ENCODE measurements around the gene KRTAP4-7. TPM values are rescaled to one million over a fixed set of nuclear protein-coding genes. Genes with fewer than 3 reads are reported as not detected.
"Not testable (repeated sequence)": the region's sequence is repeated elsewhere in the genome, so short reads cannot be mapped to it uniquely, and the experiment has no call there.

Gene KRTAP4-7
- total RNA-seq, 1 donor from 2014 or later = not detected

- not testable (repeated sequence) for DNase-seq (ENCODE audit: low read depth)
Observed at GRCh38 chr17:41108728-41109386, 24.9 kb downstream of the KRTAP4-7 start.

GRCh38 chr17:41111151-41111885 is 27.4 kb downstream of the KRTAP4-7 start:
- no peak for DNase-seq (ENCODE audit: low read depth)

- no peak for DNase-seq (ENCODE audit: low read depth)
Observed at GRCh38 chr17:41116297-41116696, 32.3 kb downstream of the KRTAP4-7 start.

GRCh38 chr17:41117846-41118386 is 34.0 kb downstream of the KRTAP4-7 start, which contains the start of gene KRTAP4-11:
KRTAP4-11 (minus strand) TSS chr17:41118373; CDS start chr17:41118315, 58 bp downstream.
- not testable (repeated sequence) for DNase-seq (ENCODE audit: low read depth)

GRCh38 chr17:41118721-41119120 is 34.8 kb downstream of the KRTAP4-7 start:
- no peak for DNase-seq (ENCODE audit: low read depth)

GRCh38 chr17:41119696-41120690 is 36.0 kb downstream of the KRTAP4-7 start:
- not testable (repeated sequence) for DNase-seq (ENCODE audit: low read depth)

GRCh38 chr17:41121742-41122141 is 37.8 kb downstream of the KRTAP4-7 start:
- no peak for DNase-seq (ENCODE audit: low read depth)

GRCh38 chr17:41123292-41123990 is 39.5 kb downstream of the KRTAP4-7 start:
- DNase-seq (ENCODE audit: low read depth) = not testable (repeated sequence)

- not testable (repeated sequence) for DNase-seq (ENCODE audit: low read depth)
Observed at GRCh38 chr17:41123991-41124371, 40.0 kb downstream of the KRTAP4-7 start, which contains the start of gene KRTAP4-12. KRTAP4-12 (minus strand) TSS chr17:41124182; CDS start chr17:41124122, 60 bp downstream.

GRCh38 chr17:41125064-41125463 is 41.1 kb downstream of the KRTAP4-7 start:
- no peak for DNase-seq (ENCODE audit: low read depth)

GRCh38 chr17:41126412-41126811 is 42.5 kb downstream of the KRTAP4-7 start:
- no peak for DNase-seq (ENCODE audit: low read depth)

GRCh38 chr17:41127371-41127770 is 43.4 kb downstream of the KRTAP4-7 start:
- DNase-seq (ENCODE audit: low read depth) = no peak

- DNase-seq (ENCODE audit: low read depth) = no peak
Observed at GRCh38 chr17:41131979-41132378, 48.0 kb downstream of the KRTAP4-7 start.

GRCh38 chr17:41133880-41134735 is 50.2 kb downstream of the KRTAP4-7 start:
- no peak for DNase-seq (ENCODE audit: low read depth)

Other genes starting within 250 kb of the KRTAP4-7 start
- gene KRT12, start 216.9 kb upstream of the KRTAP4-7 start, total RNA-seq = not detected in 2 replicates
- gene KRT20, start 198.9 kb upstream of the KRTAP4-7 start, total RNA-seq = not detected in 2 replicates
- not detected in 2 replicates for gene KRT23, start 146.5 kb upstream of the KRTAP4-7 start, total RNA-seq
- gene KRT39, start 117.2 kb upstream of the KRTAP4-7 start, total RNA-seq = not detected in 2 replicates
- not detected in 2 replicates for gene KRT40, start 99.8 kb upstream of the KRTAP4-7 start, total RNA-seq
- not detected in 2 replicates for gene KRTAP3-3, start 90.0 kb upstream of the KRTAP4-7 start, total RNA-seq
- not detected in 2 replicates for gene KRTAP3-2, start 84.2 kb upstream of the KRTAP4-7 start, total RNA-seq
- not detected in 2 replicates for gene KRTAP3-1, start 75.0 kb upstream of the KRTAP4-7 start, total RNA-seq
- gene KRTAP1-5, start 56.9 kb upstream of the KRTAP4-7 start, total RNA-seq = 0.19 and 0.57 TPM in 2 replicates
- gene KRTAP1-4, start 54.0 kb upstream of the KRTAP4-7 start, total RNA-seq = not detected in 2 replicates
- not detected in 2 replicates for gene KRTAP1-3, start 49.3 kb upstream of the KRTAP4-7 start, total RNA-seq
- gene KRTAP1-1, start 42.7 kb upstream of the KRTAP4-7 start, total RNA-seq = 0.21 TPM in 1 of 2 replicates, not detected in the other
- not detected in 2 replicates for gene KRTAP2-1, start 36.8 kb upstream of the KRTAP4-7 start, total RNA-seq
- not detected in 2 replicates for gene KRTAP2-2, start 28.9 kb upstream of the KRTAP4-7 start, total RNA-seq
- gene KRTAP2-3, start 24.0 kb upstream of the KRTAP4-7 start, total RNA-seq = 0.19 TPM in 1 of 2 replicates, not detected in the other
- gene KRTAP2-4, start 18.3 kb upstream of the KRTAP4-7 start, total RNA-seq = not detected in 2 replicates
- not detected in 2 replicates for gene KRTAP4-8, start 14.0 kb downstream of the KRTAP4-7 start, total RNA-seq
- not detected in 2 replicates for gene KRTAP4-16, start 18.1 kb downstream of the KRTAP4-7 start, total RNA-seq
- not detected in 2 replicates for gene KRTAP4-9, start 21.2 kb downstream of the KRTAP4-7 start, total RNA-seq
- not detected in 2 replicates for gene KRTAP4-11, start 34.2 kb downstream of the KRTAP4-7 start, total RNA-seq
- gene KRTAP4-12, start 40.0 kb downstream of the KRTAP4-7 start, total RNA-seq = not detected in 2 replicates
- gene KRTAP4-6, start 56.4 kb downstream of the KRTAP4-7 start, total RNA-seq = not detected in 2 replicates
- not detected in 2 replicates for gene KRTAP4-5, start 65.7 kb downstream of the KRTAP4-7 start, total RNA-seq
- gene KRTAP4-4, start 76.6 kb downstream of the KRTAP4-7 start, total RNA-seq = not detected in 2 replicates
- gene KRTAP4-3, start 84.1 kb downstream of the KRTAP4-7 start, total RNA-seq = not detected in 2 replicates
- not detected in 2 replicates for gene KRTAP4-2, start 94.1 kb downstream of the KRTAP4-7 start, total RNA-seq
- not detected in 2 replicates for gene KRTAP4-1, start 100.8 kb downstream of the KRTAP4-7 start, total RNA-seq
- not detected in 2 replicates for gene KRTAP9-1, start 105.7 kb downstream of the KRTAP4-7 start, total RNA-seq
- not detected in 2 replicates for gene KRTAP9-2, start 142.5 kb downstream of the KRTAP4-7 start, total RNA-seq
- gene KRTAP9-3, start 148.3 kb downstream of the KRTAP4-7 start, total RNA-seq = not detected in 2 replicates
- not detected in 2 replicates for gene KRTAP9-8, start 153.8 kb downstream of the KRTAP4-7 start, total RNA-seq
- not detected in 2 replicates for gene KRTAP9-4, start 165.5 kb downstream of the KRTAP4-7 start, total RNA-seq
- not detected in 2 replicates for gene KRTAP9-9, start 171.2 kb downstream of the KRTAP4-7 start, total RNA-seq
- not detected in 2 replicates for gene KRTAP9-6, start 181.2 kb downstream of the KRTAP4-7 start, total RNA-seq
- not detected in 2 replicates for gene KRTAP9-7, start 191.5 kb downstream of the KRTAP4-7 start, total RNA-seq
- gene KRTAP29-1, start 218.7 kb downstream of the KRTAP4-7 start, total RNA-seq = not detected in 2 replicates
- not detected in 2 replicates for gene KRTAP16-1, start 225.2 kb downstream of the KRTAP4-7 start, total RNA-seq
- not detected in 2 replicates for gene KRTAP17-1, start 231.6 kb downstream of the KRTAP4-7 start, total RNA-seq

All from myocyte (in vitro differentiated cells).